K562 (cell line): ENCODE data around the gene LYAR. TPM values are rescaled to one million over a fixed set of nuclear protein-coding genes. Genes with fewer than 3 reads are reported as not detected.
A peak's percentile ranks its signal among the peaks of the same experiment; 100 is the strongest.

Source experiments
- ATAC-seq: fragments of 200-7000 bp; cut with Tn5 transposase; 3 replicates; pipeline ENCODE4 v1.9.1; 2020; ENCODE audit warnings: moderate library complexity
- BruUV-seq: library from RNA; stranded (reverse); fragments of 400-500 nt; replicated peaks from 2 replicates; lab custom pipeline; 2021; lab: Mats Ljungman, UMichigan
- CTCF ChIA-PET: fragments of 300-600 bp; formaldehyde crosslinking; extraction: SDS; loops from one replicate; lab custom pipeline; 2021; ENCODE audit warnings: low intra/inter-chr PET ratio; lab: Yijun Ruan, JAX
- POLR2A ChIA-PET: fragments of 300-600, 350-650 bp; sonication (Branson Sonifier 250); formaldehyde crosslinking; extraction: SDS; loops from one replicate; lab custom pipeline; 2021; ENCODE audit warnings: antibody characterized with exemption, inconsistent platforms; lab: Yijun Ruan, JAX
- DNase-seq, 4 experiments: peaks; one replicate each; pipeline versions ENCODE4 v3.0.0 to v3.0.0-alpha.2; 2011 to 2018; ENCODE audit warnings: low spot score in 3 of 4, mixed read lengths in 3 of 4; ENCODE audit errors: extremely low read depth in 1 of 4
- FAIRE-seq: peaks from 2 replicates; lab custom pipeline; 2011; peaks lifted over from hg19 to GRCh38; lab: Jason Lieb, UNC
- H2AFZ ChIP-seq: 2 replicates; pipeline ENCODE4 v1.6.0; 2011; ENCODE audit warnings: low read depth, low read length, control low read depth, inconsistent platforms
- H3K27ac ChIP-seq: fragments of 200-600 bp; 3 replicates; pipeline ENCODE4 v1.8.0; 2011; ENCODE audit warnings: low read depth, mild to moderate bottlenecking, control low read depth, inconsistent platforms, low read length, moderate library complexity, mixed read lengths; ENCODE audit errors: extremely low read depth
- H3K27me3 ChIP-seq, 2 experiments: fragments of 300-600 bp in 1 of 2; 2 replicates in 1 of 2; 3 replicates in 1 of 2; pipeline versions ENCODE4 v1.6.0 to v1.8.0; 2011; ENCODE audit warnings: inconsistent platforms in 2 of 2, low read length in 2 of 2, mild to moderate bottlenecking in 1 of 2, mixed read lengths in 1 of 2, moderate library complexity in 1 of 2; ENCODE audit not compliant: control insufficient read depth in 2 of 2, insufficient read depth in 2 of 2
- H3K36me3 ChIP-seq: fragments of 300-600 bp; 3 replicates; pipeline ENCODE4 v1.8.0; 2011; ENCODE audit warnings: mild to moderate bottlenecking, low read length, inconsistent platforms; ENCODE audit not compliant: control insufficient read depth, insufficient read depth
- H3K4me1 ChIP-seq, 2 experiments: fragments of 200-600 bp in 1 of 2; replicated peaks in 1 of 2; 2 replicates in 1 of 2; 3 replicates in 1 of 2; pipeline versions ENCODE4 v1.5.1 to v1.8.0; 2011; ENCODE audit warnings: inconsistent platforms in 2 of 2, low read length in 2 of 2, mild to moderate bottlenecking in 1 of 2, mixed read lengths in 1 of 2, moderate library complexity in 1 of 2; ENCODE audit not compliant: control insufficient read depth in 2 of 2, insufficient read depth in 2 of 2
- H3K4me2 ChIP-seq: 2 replicates; pipeline ENCODE4 v1.6.1; 2011; ENCODE audit warnings: low read length, control low read depth, inconsistent platforms, mixed read lengths; ENCODE audit not compliant: insufficient read depth
- H3K4me3 ChIP-seq: fragments of 200-600 bp; sonication (generic), shearing (Covaris generic); 2 replicates; pipeline ENCODE4 v1.5.1; 2016; ENCODE audit warnings: control low read depth, inconsistent platforms
- H3K79me2 ChIP-seq: fragments of 200-600 bp; 3 replicates; pipeline ENCODE4 v1.8.0; 2011; ENCODE audit warnings: low read length, inconsistent platforms; ENCODE audit not compliant: control insufficient read depth, insufficient read depth
- H3K9ac ChIP-seq, 2 experiments: 2 replicates each; pipeline versions ENCODE4 v1.6.0 to v1.6.1; 2011; ENCODE audit warnings: low read depth in 2 of 2, low read length in 2 of 2, control low read depth in 1 of 2, inconsistent platforms in 1 of 2, mild to moderate bottlenecking in 1 of 2, mixed read lengths in 1 of 2; ENCODE audit not compliant: insufficient read depth in 1 of 2
- H3K9me1 ChIP-seq: one replicate; pipeline ENCODE4 v1.6.0; 2011; ENCODE audit warnings: inconsistent platforms, mild to moderate bottlenecking, low read length, moderate library complexity; ENCODE audit not compliant: control insufficient read depth, insufficient read depth
- H3K9me3 ChIP-seq: replicated peaks from 2 replicates; pipeline ENCODE4 v1.5.1; 2011; ENCODE audit warnings: low read depth, low read length, inconsistent platforms; ENCODE audit not compliant: control insufficient read depth, insufficient read depth
- H4K20me1 ChIP-seq: replicated peaks from 2 replicates; pipeline ENCODE4 v1.6.1; 2011; ENCODE audit warnings: low read length, inconsistent platforms, mixed read lengths; ENCODE audit not compliant: control insufficient read depth, insufficient read depth
- BHLHE40 ChIP-seq: IDR thresholded peaks from 2 replicates; pipeline ENCODE4 v1.6.1; 2011; ENCODE audit warnings: low read length, improper control_type of control experiment
- CBFB ChIP-seq: sonication (generic); formaldehyde crosslinking; IDR thresholded peaks from 2 replicates; pipeline ENCODE4 v1.4.0; 2020; ENCODE audit warnings: mild to moderate bottlenecking, missing genetic modification reagents
- HDAC6 ChIP-seq: IDR thresholded peaks from 2 replicates; pipeline ENCODE4 v1.6.1; 2012; ENCODE audit warnings: low read depth, mild to moderate bottlenecking, control low read depth, inconsistent platforms, low read length, moderate library complexity
- LCOR ChIP-seq: sonication (generic); formaldehyde crosslinking; IDR thresholded peaks from 2 replicates; pipeline ENCODE4 v1.8.0; 2022; ENCODE audit warnings: mild to moderate bottlenecking, missing genetic modification reagents
- MXI1 ChIP-seq: IDR thresholded peaks from 2 replicates; pipeline ENCODE4 v1.6.1; 2011; ENCODE audit warnings: low read depth, mild to moderate bottlenecking, improper control_type of control experiment, low read length
- NCOA6 ChIP-seq: fragments of 450-650 bp; IDR thresholded peaks from 2 replicates; pipeline ENCODE4 v1.6.1; 2017; ENCODE audit warnings: mild to moderate bottlenecking
- POU5F1 ChIP-seq: fragments of 150-350 bp; IDR thresholded peaks from 2 replicates; pipeline ENCODE4 v1.6.1; 2014; ENCODE audit warnings: borderline replicate concordance, low read length, low read depth, mild to moderate bottlenecking; ENCODE audit not compliant: partially characterized antibody
- SMAD2 ChIP-seq: fragments of 150-350 bp; IDR thresholded peaks from 2 replicates; pipeline ENCODE4 v1.6.1; 2014; ENCODE audit warnings: low read depth, mild to moderate bottlenecking, low read length
- TCF3 ChIP-seq: sonication (generic); formaldehyde crosslinking; IDR thresholded peaks from 2 replicates; pipeline ENCODE4 v1.4.0; 2020; ENCODE audit warnings: mild to moderate bottlenecking, missing genetic modification reagents
- TFAM ChIP-seq: fragments of 250-450 bp; sonication (Bioruptor Pico); conservative IDR thresholded peaks from 2 replicates; pipeline ENCODE4 v1.5.0; 2021; ENCODE audit warnings: mild to moderate bottlenecking, moderate library complexity
- ZBTB26 ChIP-seq: fragments of 450-650 bp; formaldehyde crosslinking; IDR thresholded peaks from 2 replicates; pipeline ENCODE4 v1.4.0; 2022; ENCODE audit warnings: missing genetic modification characterization
- ZFP30 ChIP-seq: fragments of 250-450 bp; sonication (Bioruptor Pico); IDR thresholded peaks from 2 replicates; pipeline ENCODE4 v1.8.0; 2022; ENCODE audit warnings: moderate library complexity, mild to moderate bottlenecking, inconsistent platforms, borderline replicate concordance
- ZFP36 ChIP-seq: fragments of 150-350 bp; IDR thresholded peaks from 2 replicates; pipeline ENCODE4 v1.6.1; 2018; ENCODE audit warnings: low read length, low read depth; ENCODE audit not compliant: partially characterized antibody
- ZNF277 ChIP-seq: fragments of 250-450 bp; sonication (Bioruptor Pico); IDR thresholded peaks from 2 replicates; pipeline ENCODE4 v1.8.0; 2022; ENCODE audit warnings: inconsistent platforms, mild to moderate bottlenecking, moderate library complexity, borderline replicate concordance
- ZNF431 ChIP-seq: sonication (generic); formaldehyde crosslinking; IDR thresholded peaks from 2 replicates; pipeline ENCODE4 v1.8.0; 2022; ENCODE audit warnings: mild to moderate bottlenecking, missing genetic modification reagents
- ZNF830 ChIP-seq: fragments of 250-450 bp; sonication (Bioruptor Pico); IDR thresholded peaks from 2 replicates; pipeline ENCODE4 v1.5.0; 2021; ENCODE audit warnings: mild to moderate bottlenecking
- WGBS: fragments of 100-300 bp; shearing (Covaris generic); methylation state at CpG from one replicate; pipeline ENCODE4 v1.1.6; 2016; ENCODE audit warnings: low coverage, mixed read lengths; ENCODE audit not compliant: insufficient coverage; ENCODE audit errors: missing lambda C conversion rate; 5-methylcytosine and 5-hydroxymethylcytosine counted together
- in situ Hi-C: fragments of 300-500 bp; cut with MboI; formaldehyde crosslinking; loops from 4 replicates; pipeline ENCODE4 v1.15.0; 2018; ENCODE audit warnings: inconsistent platforms, mixed read lengths
- intact Hi-C: fragments of 100-400 bp; cut with micrococcal nuclease; formaldehyde crosslinking; loops from 2 replicates; pipeline ENCODE4 v1.14.2; 2022
- polyA plus RNA-seq, 8 experiments: library from polyadenylated mRNA; depleted of rRNA in 4 of 8; stranded (reverse) in 5 of 8; unstranded in 3 of 8; fragments of >200 nt; fragmentation: Nextera tagmentation in 2 of 8; fragmentation: Illumina TruSeq in 1 of 8; extraction: Ambion mirVana in 2 of 8; extraction: Trizol in 1 of 8; gene quantifications; 2 replicates each; pipeline versions ENCODE4 v1.2.1 to v1.2.3, GENCODE V29; 2011 to 2014; ENCODE audit warnings: inconsistent platforms in 1 of 8, missing spikeins in 1 of 8
- total RNA-seq, 7 experiments: library from RNA; depleted of rRNA in 6 of 7; stranded (reverse); fragments of >200 nt in 6 of 7; fragmentation: Illumina TruSeq in 2 of 7; extraction: Trizol in 2 of 7; gene quantifications; 2 replicates each; pipeline versions ENCODE4 v1.2.1 to v1.2.3, GENCODE V29; 2011 to 2021; ENCODE audit warnings: low replicate concordance in 1 of 7
- TF ChIP-seq, protein P1 (sequence below), 2 experiments: fragments of 450-650 bp; IDR thresholded peaks; 2 replicates each; pipeline ENCODE4 v1.6.1; 2016
- TF ChIP-seq, protein P2 (sequence below): fragments of 450-650 bp; IDR thresholded peaks from 2 replicates; pipeline ENCODE4 v1.6.1; 2016; ENCODE audit warnings: missing biosample characterization, missing genetic modification characterization

LYAR gene
- total and polyA plus RNA-seq, 9 of the 15 experiments (the other 6 are each of a cell fraction or from before 2014, with no cell fraction given): 28.3 to 172 (median 127) TPM

GRCh38 chr4:4339504-4340085, 49.6 kb upstream of the LYAR start:
- 2% methylated on average over 21 of the region's 21 CpGs for WGBS
- FAIRE-seq (peak; percentile 99), DNase-seq (peak; percentile 50 to 90 (median 64)), ATAC-seq (peak; percentile 94)
- Histone ChIP-seq H3K27ac (no peak overlapping the region; the same call in 2 of the 3 replicates), H3K4me3 (no peak overlapping the region), H3K27me3 (peaks cover 10 to 28% of the 10 kb centered on the region in 2 experiments; a peak in 4 of 5 replicates), H3K9ac (peak overlapping the region in 1 of 2 experiments; percentile 53; a peak in 1 of 4 replicates), H4K20me1 (no peaks in the 10 kb centered on the region), H3K9me3 (no peaks in the 10 kb centered on the region; the same call in 1 of the 2 replicates), H3K4me2 (peak overlapping the region; percentile 60), H3K9me1 (no peaks in the 10 kb centered on the region), H3K79me2 (no peaks in the 10 kb centered on the region), H3K4me1 (peaks cover 18 to 20% of the 10 kb centered on the region in 2 experiments; a peak in 4 of 5 replicates), H2AFZ (peak overlapping the region; percentile 35), H3K36me3 (no peaks in the 10 kb centered on the region)
- in situ Hi-C loops: loop anchor here (5.0 kb wide), 1 partner anchor 87 kb away; no protein-coding TSS in a partner anchor
- intact Hi-C loops: no loop called here
- CTCF ChIA-PET: interaction anchor here (0.9 kb wide), 1 partner anchor 79 kb away, joined by 3 read pairs; no protein-coding TSS in a partner anchor
- POLR2A ChIA-PET: interaction anchor here (0.7 to 1.8 kb wide), 5 partner anchors 8 to 101 kb away, joined by 3 read pairs; partner anchors contain the start of gene TMEM128
- BruUV-seq: no TSS peak
- TF ChIP-seq CBFB (no peak), NCOA6 (no peak), MXI1 (no peak), ZNF277 (CRISPR knock-in tag) (no peak), ZNF830 (CRISPR knock-in tag) (no peak), BHLHE40 (peak; percentile 87), ZBTB26 (CRISPR knock-in tag) (no peak), LCOR (no peak), ZFP36 (peak; percentile 61), ZFP30 (CRISPR knock-in tag) (no peak), ZNF431 (CRISPR knock-in tag) (no peak), TFAM (no peak), TCF3 (CRISPR knock-in tag) (peak; percentile 75), SMAD2 (no peak), HDAC6 (no peak), POU5F1 (no peak)
- TF ChIP-seq, protein P1, sequence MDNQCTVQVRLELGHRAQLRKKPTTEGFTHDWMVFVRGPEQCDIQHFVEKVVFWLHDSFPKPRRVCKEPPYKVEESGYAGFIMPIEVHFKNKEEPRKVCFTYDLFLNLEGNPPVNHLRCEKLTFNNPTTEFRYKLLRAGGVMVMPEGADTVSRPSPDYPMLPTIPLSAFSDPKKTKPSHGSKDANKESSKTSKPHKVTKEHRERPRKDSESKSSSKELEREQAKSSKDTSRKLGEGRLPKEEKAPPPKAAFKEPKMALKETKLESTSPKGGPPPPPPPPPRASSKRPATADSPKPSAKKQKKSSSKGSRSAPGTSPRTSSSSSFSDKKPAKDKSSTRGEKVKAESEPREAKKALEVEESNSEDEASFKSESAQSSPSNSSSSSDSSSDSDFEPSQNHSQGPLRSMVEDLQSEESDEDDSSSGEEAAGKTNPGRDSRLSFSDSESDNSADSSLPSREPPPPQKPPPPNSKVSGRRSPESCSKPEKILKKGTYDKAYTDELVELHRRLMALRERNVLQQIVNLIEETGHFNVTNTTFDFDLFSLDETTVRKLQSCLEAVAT (IDR thresholded peaks at IDR 0.05): peak in 1 of 2 experiments; percentile 69; a peak in 1 of 4 replicates
- TF ChIP-seq, protein P2, sequence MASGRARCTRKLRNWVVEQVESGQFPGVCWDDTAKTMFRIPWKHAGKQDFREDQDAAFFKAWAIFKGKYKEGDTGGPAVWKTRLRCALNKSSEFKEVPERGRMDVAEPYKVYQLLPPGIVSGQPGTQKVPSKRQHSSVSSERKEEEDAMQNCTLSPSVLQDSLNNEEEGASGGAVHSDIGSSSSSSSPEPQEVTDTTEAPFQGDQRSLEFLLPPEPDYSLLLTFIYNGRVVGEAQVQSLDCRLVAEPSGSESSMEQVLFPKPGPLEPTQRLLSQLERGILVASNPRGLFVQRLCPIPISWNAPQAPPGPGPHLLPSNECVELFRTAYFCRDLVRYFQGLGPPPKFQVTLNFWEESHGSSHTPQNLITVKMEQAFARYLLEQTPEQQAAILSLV: no peak
